Measurements from ENCODE around the gene C5orf15.
"Not testable (repeated sequence)": the region's sequence is repeated elsewhere in the genome, so short reads cannot be mapped to it uniquely, and the experiment has no call there.

C5orf15 gene

GRCh38 chr5:133993185-133993936, 24.9 kb upstream of the C5orf15 start:
- DNase-seq = peak; percentile 43

GRCh38 chr5:133992429-133993155, 24.2 kb upstream of the C5orf15 start:
- DNase-seq = no peak

DNA sequence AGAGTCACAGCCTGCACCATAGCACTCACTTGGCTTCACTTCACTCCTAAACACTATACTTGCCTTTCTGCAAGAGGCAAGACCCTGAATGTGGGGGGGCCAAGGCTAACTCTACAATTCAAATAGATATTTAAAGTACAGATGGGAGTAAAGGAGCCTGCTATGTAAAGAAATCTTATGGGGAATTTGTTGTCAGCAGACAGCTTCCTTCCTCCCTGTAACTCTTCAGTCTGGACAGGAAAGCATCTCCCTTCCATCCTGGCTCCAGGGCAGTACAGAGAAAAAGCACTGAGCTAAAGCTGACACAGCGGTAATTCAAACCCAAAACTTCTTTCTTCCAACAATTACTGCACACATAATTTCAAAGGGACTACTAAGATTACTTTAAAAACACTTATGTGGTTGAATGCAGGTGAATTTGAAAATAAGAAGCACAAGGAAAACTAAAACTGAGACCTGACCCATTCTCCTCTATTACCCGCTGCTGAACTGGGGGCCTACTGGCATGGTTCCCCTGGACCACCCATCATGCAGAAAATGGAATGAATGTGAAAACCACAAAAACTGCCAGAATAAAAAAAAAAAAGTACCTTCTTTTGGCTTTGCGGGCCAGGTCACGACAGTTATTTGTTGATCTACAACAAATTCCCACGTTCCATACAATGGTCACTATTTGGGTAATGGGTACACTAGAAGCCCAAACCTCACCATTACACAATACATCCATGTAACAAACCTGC, 22.9 kb upstream of the C5orf15 start:
- no peak for DNase-seq

GRCh38 chr5:133990396-133990795, 22.0 kb upstream of the C5orf15 start:
- DNase-seq = peak; percentile 73

DNA sequence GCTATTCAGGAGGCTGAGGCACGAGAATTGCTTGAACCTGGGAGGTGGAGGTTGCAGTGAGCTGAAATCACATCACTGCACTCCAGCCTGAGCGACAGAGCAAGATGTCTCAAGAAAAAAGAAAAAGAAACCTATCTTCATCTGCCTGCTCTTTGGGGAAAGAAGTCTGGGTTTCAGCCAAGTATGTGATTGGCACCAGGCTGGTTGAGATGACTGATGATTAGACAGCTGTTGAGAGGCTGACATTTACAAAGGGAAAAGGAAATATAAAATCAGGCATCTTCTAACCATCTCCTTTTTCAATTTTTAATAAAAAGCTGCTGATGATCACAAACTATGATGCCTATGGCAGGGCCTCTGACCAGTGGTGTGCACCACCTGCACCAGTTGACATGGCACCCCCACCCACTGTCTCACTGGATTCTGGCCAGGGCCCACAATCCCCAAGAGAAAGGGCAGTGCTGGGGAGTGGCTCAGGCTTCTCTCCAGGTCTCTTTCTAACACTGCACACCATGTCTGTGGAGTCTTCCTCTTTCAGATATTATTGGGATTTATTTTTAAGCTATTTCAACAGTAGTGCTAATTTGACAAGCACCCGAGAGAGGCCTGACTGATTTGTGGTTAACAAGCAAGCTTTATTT, 17.2 kb upstream of the C5orf15 start:
- no peak for DNase-seq

DNA sequence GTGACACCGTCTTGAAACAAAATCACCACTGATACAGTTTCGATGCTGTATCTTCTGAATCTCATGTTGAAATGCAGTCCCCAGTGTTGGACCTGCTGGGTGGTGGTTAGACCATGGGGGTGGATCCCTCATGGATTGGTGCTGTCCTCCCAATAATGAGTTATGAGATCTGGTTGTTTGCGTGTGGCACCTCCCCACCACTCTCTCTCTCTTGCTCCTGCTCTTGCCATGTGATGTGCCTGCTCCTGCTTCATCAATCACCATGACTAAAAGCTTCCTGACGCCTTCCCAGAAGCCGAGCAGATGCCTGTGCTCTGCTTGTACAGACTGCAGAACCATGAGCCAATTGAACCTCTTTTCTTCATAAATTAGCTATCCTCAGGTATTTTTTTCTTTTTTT, 15.2 kb upstream of the C5orf15 start:
- DNase-seq = no peak

GRCh38 chr5:133981714-133982113, 13.3 kb upstream of the C5orf15 start:
- DNase-seq = no peak

DNA sequence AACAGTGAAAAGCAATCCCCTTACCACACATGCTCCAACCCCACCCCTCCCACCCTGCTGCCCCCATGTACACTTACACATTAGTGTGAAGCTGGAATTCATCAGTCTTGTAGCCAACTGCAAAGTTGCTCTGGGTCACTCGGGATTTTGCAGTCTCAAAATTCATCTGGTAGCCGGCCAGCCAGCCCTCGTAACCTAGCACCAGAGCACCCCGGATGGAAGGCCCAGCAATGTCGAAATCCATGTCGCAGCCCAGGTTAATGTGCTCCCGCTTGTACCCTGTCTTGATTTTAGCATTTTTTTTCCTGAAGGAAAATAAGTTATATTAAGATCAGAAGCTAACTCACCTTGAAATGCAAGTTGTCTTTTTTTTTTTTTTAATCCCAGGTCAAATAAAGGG, 12.2 kb upstream of the C5orf15 start:
- DNase-seq = no peak

DNA sequence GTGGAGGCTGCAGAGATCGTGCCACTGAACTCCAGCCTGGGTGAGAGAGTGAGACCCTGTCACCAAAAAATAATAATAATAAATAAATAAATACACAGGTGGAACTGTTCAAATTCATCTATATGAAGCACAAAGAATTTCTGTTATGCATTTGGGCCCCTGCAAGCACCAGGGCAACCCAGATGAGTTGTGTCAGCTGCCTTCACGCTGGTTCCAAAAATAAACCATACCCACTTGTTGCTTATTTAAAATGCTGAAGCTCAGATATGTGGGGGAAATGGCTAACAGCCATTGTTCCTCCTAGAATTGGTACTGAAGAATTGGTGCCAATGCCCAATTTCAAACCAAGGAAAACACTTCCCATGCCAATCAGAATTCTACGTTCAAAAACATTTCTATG, 10.5 kb upstream of the C5orf15 start:
- DNase-seq = no peak

DNA sequence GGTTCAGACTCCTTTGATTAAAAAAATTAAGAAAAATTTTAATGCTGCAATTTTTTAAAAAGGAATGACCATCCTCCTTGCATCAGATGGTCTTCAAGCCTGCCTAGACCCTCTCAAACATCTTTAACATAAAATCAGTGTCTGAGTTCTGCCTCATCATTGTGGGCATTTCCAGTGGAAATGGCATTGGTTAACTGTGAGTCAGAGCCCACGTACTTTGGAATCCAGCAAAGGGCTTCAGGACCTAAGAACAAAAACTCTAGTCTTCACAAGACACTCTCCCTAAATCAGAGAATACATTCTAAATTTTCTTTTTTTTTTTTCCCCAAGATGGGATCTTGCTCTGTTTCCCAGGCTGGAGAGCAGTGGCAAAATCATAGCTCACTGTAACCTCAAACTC, 9.4 kb upstream of the C5orf15 start:
- DNase-seq = no peak

DNA sequence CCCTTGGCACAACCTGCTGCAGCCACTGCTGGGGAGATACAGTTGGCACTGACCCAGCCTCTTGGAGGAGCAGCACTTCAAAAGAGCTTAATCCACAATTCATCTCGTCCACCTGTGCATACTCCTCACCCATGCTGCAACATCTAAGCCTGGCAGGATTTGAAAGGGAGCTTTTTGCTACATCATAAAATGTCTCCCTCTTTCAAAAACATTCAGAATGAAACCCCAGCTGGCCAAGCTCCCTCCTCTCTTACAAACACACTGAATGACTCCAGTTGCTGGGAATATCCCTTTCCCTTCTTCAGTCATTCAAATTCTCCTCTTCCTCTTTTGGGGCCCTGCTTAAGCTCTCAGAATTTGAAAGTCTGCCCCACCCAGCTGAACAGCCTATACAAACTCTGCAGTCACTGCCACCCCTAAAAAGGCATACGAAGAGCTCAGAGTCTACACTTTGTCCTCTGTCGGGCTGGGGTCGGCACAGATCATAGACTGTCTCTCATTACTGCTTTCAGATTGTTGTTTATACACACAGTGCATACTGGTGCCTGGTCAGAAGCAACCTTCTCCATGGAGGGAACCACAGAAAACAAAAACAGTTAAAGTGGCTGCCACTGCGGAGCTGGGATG, 8.8 kb upstream of the C5orf15 start:
- DNase-seq = peak; percentile 58

GRCh38 chr5:133975546-133975945, 7.1 kb upstream of the C5orf15 start:
- not testable (repeated sequence) for DNase-seq

DNA sequence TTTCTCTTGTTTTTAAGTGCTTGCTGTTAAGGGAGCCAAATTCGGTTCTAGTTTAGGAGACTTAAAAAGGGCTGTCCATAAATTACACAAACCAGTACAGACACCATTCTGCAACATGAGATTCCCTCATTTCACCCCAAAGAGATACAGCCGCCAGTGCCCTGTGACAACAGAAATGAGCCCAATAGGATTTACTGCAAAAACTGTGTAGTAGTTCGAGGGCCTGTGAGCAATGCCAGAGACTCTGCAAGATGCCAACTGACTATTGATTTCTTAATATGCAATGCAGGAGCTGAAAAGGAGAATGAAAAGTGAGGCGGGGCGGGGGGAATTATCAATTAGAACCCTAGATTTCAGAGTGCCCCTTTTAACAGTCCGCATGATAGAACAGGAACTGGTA, 5.7 kb upstream of the C5orf15 start:
- no peak for DNase-seq

DNA sequence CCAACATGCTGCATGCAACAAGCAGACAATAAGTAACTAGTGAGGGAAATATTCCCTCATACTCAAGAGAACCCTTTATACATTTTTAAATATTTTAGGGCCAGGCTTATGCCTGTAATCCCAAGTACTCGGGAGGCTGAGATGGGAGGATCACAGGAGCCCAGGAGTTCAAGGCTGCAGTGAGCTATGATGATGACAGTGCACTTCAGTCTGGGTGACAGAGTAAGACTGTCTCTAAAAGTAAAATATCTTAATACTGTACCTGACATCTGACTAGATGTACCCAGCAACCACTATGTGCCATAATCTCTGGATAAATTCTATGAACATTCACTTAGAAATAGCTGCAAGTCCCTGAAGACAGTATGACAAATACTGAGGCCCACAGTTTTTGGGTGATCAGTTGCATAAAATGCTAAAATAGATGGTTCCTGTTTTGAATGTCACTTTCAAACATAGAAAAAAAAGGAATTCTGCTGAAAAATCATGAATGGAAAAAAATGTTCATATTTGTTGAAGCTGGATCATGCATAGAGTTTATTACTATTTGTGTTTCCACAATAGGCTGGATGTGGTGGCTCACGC, 2.0 kb upstream of the C5orf15 start:
- no peak for DNase-seq

GRCh38 chr5:133969654-133970324, 1.4 kb upstream of the C5orf15 start:
- DNase-seq = no peak

DNA sequence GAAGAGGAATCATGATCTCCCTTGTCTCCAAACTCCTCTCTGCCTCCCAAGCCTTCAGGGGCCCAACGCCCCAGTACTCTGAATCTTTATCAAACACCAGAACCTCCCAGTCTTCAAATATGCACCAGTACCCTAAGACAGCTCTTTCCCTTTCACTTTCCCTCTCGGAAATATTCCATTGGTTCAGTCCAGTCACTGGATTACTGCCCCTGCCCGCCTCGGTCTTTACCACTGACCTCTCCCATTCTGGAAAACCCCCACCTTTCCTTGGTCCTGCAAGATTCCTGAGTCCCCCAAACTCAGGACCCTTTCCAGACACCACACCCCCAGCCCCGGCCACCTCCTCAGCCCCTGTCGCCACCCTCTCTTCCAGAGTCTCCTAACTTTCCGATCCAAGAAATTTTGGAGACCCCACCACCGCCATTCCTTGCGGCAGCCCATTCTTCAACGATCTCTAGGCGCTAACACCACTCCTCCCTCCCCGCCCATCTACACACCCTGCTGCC, 674 bp downstream of the C5orf15 start:
- DNase-seq = no peak

DNA sequence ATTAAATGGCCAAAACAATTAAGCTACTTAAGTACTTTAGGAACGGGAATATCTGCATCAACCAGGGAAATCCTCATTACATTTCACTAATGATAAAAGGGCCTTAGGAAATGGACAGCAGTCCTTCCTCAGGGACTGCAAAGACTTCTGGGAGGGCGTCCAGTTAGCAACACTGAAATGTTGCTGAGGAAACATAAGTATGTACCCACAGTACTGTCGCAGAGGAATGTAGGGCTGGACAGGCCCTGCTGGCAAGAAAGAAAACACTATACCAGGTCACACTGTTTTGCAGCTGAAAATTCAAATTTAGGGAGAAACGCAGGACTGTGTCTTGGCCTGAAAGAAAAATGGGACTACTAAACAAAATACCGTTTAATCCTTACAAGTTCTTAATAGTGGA, 1.3 kb downstream of the C5orf15 start:
- no peak for DNase-seq

DNA sequence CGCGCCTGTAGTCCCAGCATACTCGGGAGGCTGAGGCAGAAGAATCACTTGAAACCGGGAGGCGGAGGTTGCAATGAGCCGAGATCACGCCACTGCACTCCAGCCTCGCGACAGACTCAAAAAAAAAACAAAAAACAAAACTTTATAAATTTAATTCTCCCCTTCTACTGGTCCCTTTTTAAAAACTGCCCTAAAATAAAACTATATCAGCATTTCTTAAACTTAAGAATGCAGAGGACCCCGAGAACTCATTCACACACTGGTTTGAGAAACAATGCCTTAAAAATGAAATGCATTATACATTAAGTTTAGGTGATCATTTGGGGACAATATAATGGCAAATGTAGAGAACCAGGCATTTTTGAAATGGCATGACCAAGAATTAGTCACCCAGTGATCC, 2.3 kb downstream of the C5orf15 start:
- no peak for DNase-seq

GRCh38 chr5:133963493-133964128, 4.8 kb downstream of the C5orf15 start:
- no peak for DNase-seq

DNA sequence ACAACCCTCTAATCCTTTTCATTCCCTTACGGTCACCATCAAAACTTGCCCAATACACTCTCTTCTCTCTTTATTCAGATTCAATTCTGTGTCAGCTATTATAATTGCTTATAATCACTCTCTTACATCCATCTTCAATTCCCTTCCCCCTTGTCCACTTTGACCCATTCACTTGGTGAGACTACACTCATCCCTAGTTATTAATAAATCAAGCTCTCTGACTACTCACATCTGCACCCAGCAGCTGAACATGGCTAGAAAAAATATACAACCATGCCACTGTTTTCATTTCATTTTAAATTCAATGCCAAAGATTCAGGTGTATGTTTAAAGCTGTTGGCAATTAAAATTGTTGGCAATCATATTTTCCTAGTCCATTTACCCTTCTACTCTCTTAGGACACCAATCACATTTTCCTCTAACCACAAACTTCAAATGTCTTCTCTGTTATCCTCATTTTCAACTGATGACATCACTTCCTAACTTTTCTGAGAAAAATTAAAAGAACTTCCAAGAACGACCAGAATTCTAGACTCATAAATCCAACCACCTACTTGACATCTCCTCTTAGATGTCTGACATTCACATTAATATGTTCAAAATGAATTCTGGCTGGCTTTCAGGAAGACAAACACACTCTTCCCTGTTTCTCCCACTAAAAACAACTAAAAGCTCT, 5.5 kb downstream of the C5orf15 start:
- DNase-seq = no peak

DNA sequence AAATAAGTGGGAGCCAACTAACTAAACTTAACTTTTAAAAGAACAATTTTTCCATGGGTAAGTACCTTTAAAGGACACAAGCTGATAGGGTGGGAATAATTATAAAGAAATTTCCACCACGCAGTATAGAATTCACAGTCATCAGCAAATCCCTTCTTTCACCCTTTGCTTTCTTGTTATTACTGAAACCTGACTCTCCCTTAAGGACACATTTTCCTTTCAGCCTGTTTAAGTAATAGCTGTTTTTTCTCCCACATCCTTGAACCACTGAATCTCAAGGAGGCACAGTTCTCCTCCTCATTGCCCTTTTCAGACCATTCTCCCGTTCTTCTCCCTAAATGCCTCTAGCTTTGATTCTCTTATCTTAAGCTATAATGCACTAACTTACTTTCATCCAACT, 6.3 kb downstream of the C5orf15 start:
- DNase-seq = no peak
